NOMO-1 treated with dmso at 0.1 percent for 144 hours (cell line): ENCODE measurements around the gene HLCS.

ENCODE experiments used
- DNase-seq: peaks from one replicate; lab custom pipeline; 2025; ENCODE audit not compliant: unreplicated experiment; lab: John Stamatoyannopoulos, UW

HLCS gene

DNA sequence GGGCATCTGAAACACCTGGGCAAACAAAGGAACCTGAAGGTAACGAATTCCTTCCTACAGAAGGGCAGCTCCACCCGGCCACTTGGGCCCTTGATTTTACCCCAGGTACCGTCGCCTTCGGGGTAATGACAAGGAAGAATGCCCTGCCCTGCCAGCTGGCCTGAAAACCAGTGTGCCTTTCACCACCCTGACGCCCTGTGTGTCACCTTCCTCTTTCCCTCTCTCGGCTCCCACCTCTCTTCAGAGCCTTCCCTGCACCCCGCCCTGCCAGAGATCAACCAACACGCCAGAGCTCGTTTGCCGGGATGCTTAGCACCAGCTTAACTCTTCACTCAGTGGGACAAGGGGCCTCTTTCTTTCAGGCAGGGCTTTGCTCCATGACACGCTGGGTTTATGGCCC, 181.5 kb downstream of the HLCS start:
- DNase-seq: no peak

DNA sequence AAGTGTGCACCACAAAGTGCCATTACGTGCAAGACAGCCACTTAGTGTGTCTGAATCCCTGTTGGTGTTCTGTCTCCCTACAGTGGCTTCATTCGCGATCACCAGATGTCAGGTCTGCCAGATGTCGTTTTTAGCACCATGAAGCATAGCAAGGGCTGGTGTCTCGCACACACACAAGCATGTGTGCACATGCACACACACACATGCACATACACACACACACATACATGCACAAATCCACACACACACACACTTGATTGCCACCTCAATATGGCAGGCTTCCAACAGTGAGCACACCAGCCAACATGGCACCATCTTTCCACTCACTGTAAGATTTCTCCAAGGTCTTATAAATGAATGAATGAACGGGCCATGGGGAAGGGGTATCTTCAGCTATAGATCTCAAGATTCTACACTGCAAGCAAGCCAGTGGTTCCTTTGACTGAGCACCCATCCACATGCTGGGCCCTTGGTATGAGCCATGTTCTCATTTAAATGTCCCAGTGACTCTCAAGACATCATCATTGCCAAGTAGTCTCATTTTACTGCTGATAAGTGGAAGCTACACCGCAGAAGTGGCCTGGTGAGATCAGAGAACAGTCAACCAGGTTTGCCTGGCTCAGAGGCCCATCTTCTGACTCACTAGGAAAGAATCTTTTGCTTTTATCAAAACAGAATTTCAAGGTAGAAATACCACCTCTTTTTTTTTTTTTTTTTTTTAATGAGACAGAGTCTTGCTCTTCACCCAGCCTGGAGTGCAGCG, 182.7 kb downstream of the HLCS start:
- no peak for DNase-seq

DNA sequence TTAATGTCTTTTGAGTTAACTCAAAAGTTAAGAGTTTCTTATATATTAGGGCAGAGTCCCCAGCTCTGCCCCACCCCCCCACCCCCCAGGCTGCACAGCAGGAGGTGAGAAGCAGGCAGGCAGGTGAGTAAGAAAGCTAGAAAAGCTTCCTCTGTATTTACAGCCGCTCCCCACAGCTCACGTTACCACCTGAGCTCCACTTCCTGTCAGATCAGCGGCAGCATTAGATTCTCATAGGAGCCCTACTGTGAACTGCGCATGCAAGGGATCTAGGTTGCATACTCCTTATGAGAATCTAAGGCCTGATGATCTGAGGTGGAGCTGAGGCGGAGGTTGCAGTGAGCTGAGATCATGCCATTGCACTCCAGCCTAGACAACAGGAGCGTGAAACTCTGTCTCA, 185.6 kb downstream of the HLCS start:
- no peak for DNase-seq

DNA sequence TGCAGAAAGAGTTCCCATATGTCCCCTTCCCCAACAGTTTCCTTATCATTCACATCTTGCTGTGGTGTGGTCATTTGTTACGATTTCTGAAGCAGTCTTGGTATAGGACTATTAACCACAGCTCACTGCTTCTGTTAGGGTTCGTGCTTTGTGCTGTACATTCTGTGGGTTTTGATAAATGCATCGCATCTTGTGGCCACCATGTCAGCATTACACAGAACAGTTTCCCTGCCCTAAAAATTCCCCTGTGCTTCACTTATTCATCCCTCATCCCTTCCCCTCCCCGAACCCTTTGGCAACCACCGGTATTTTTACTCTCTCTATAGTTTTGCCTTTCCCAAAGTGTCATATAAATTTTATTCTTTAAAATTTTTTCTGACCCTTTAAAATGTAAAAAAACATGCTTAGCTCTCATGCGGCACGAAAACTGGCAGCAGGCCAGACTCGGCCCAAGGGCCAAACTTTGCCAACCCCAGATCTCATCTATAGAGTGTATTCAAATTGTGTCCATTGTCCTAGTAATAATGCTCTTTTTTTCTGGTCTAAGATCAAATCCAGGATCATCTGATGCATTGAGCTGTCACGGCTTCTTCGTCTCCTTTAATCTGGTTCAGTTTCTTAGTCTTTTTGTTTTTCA, 189.4 kb downstream of the HLCS start:
- no peak for DNase-seq

DNA sequence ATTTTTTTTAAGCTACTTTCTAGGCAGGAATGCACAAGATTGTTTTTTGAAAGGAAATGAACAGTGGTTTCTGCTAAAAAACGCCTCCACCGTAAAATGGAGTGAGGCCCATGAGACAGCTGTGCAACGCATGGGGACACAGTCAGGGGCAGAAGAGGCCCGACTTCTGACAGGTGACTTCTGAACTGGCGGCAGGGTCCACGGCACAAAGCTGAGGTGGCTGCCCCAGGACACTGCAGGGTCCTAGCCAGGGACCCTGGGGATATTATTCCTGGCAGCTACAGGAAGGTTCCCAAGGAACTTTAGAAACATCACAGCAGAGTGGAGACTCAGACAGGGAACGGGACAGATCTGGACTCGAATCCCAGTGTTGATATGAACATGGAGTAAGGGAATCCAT, 192.5 kb downstream of the HLCS start:
- DNase-seq: no peak

DNA sequence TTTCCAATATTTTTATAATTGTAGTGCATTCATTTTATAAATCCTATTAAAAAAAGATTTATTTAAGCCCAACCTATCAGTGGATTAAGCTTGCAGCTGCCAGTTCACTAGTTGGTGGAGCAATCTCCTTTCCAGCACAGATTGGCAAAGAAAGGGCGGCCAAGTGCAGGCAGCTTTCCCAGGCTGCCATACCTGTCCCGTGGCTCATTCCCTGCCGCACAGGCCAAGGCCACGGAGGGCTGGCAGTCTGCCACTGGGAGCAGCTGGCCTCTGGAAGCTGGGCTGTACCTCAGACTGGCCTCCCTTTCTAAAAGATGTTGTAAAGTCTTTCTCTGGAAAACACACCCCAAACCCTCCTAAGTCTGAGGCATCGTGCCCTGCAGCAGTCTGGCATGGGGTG, 193.4 kb downstream of the HLCS start:
- DNase-seq: no peak

DNA sequence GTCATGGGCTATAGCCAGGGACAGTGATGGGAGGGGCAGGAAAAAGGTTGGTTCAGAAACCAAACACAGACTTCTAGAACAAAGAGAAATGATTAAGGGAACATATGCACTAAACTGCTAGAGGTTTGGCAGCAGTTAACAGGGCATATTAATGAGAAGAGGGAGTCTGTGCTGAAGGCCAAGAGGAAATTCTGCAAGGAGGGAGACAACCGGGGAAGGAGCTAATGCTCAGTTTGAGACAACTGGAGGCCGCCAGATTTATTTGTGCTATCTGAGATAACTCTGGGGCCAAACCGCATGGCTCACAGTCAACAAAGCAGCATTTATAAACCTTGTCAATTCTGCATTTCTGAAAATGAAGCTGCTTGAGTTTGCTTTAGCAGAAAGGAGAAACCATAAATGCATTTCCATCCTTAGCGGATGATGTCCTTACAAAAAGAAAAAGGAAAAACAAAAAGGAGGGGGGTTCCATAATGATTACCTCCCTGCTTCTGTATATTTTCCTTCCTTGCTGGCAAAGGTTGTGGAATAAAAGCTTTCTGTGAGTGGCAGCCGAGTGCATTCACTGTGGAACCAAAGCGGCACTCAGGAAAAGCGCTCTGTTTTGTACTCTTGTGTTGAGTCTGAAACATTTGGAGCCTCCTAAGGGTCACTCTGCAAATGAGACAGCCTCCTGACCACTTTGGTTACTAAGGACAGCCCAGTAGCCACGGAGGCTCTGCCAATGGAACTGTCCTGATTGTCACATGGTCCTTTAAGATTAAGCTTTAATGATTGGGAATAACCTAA, 197.2 kb downstream of the HLCS start:
- no peak for DNase-seq

DNA sequence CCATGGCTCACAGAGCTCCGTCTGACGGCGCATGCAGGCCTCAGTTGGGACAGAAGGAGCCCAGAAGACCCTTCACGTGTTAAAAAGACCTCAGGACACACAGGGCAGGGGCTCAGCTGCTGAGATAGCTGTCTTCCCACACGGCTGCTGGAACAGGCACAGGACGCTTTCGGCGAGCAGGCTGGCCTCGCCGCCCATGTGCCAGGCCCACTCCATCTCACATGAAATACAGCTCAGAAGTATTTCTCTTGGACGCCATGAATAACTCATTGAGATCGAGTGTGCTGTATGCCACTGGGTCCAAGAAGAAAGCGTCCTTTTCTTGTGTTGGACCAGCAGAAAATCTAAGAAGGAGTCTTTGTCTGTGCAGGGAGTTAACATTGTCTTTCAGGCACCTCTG, 198.0 kb downstream of the HLCS start:
- no peak for DNase-seq

DNA sequence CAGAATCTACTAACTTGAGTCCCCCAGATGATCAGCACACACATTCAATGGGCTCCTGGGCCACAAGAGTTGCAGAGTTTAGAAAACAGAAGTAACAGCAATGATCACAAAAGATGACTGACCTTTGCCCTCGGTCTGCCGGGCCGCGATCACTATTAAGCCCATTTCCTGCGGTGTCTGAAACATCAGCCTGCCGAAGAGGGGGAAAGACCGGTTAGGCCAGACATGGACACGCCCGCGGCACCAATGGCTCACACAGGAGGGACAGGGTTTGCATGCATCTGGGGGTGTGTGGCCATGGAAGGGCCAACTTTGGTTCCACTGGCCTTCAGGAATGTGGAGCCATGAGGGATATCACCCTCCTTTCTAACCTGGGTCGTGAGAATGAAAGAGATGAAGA, 199.4 kb downstream of the HLCS start:
- DNase-seq: no peak

DNA sequence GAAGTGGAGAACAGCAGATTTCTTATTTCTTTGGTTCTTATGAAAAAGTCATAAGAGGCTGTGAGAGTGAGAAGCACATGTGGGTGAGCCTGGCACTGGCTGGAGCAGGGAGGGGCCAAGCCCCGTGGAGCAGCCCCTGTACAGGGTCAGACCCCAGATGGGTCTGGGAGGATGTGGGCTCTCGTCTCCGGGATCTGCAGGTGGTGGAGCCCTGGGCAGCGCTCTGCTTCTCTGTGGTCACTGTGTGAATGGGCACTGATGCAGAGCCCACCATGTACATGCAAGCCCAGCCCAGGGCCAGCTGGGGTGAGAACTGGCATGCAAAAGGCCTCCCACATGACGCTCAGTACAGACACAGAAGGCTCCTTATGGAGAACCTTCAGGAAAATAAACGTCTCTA, 200.0 kb downstream of the HLCS start:
- DNase-seq: no peak

DNA sequence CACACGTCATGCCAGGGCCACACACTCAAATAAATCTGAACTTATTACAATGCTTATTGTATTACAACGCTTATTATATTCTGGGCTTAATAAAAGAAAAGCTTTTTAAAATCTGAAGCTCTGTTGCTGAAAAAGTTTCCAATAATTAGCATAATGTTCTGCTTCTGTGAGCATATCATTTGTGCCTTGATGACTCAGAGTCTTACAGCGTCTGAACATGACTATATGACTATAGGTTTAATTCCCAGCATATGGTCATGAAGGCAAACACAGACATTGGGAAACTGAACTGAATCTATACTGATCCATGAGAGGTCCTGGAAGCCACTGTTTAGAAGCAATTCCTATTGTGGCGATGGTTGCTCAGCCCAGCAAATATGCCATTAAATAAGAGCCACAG, 201.2 kb downstream of the HLCS start:
- DNase-seq: no peak

DNA sequence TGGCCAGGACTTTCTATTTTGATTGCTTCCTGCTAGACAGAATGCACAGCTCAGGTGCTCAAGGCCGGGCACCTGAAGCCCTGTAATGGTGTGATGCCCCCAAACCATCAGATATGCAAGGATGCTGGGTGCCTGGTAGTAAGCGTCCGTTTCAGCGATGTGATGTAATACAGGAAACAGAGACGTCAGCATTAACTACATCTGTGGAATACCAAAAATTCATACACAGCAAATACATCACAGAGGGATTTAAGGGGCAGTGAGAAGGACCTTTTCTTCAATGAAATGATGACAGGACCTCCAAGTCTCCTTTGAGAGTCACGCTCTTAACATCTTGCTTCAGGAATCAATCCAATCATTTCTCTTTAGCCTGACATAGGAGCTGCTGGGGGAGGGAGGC, 203.2 kb downstream of the HLCS start:
- no peak for DNase-seq

DNA sequence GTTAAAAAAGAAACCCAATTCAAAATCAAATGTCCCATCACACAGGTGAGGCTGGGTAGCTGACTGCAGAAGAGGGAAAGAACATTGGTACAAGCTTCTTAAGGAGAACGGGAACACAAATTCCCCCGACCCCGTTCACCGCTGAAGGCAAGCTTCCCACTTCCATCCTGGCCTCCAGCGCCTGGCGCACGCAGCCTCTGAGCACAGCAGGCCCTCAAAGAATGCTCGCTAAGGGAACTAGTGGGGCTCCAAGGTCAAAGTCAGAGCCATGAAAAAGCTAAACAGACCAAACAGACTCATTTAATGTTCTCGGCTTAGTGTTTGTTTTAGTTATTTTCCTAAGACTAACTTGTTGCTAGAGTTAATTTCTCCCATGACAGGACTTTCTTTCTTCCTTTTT, 203.8 kb downstream of the HLCS start:
- no peak for DNase-seq

DNA sequence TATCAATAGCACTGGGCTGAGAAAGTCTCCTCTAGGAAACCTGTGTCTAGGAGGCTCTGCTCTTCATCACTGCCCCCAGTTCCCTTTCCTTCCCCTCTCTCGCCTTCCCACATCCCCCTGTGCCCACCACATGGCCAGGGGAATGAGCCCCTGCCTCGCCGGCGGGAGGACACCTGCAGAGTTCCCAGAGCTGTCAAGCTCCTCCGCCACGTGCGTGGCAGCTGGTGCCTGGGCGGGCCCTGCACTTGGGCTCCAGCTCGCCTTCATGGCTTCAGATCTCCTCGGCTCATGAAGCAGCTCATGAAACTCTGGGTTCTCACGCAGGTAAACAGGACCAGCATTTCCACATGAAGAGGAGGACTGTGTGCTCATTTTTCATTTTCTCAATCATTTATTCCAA, 204.8 kb downstream of the HLCS start:
- no peak for DNase-seq

DNA sequence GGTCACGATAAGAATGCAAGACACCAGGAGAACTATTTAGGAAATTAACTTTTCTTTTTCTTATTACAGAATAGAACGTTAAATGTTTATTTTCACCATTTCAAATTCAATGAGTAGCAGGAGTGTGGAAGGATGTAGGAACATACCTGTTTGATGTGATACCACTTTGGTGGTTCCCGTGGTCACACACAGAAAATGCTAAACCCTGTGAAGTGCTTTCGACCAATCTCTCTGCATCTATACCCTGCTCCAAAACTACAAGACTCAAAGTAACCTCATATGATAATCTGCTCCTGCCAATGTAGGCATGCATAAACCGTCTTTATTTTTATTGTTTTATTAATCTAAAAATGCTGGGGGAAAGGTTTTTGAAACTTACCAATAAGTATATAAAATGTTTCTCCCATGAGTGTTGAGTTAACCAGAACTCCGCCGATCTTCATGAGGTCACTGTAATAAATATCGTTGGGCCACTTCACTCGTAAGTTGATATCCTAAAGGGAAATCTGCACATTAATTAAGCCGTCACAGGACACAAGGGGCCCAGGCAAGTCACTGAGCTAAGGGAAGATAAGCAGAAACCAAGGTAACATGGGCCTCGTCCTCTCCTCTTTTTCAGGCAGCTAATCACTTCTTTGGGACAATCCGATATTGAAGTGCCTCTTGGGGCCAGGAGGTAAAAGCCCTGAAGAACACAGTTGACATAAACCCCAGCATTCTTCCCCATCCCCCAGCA, 207.0 kb downstream of the HLCS start:
- no peak for DNase-seq

DNA sequence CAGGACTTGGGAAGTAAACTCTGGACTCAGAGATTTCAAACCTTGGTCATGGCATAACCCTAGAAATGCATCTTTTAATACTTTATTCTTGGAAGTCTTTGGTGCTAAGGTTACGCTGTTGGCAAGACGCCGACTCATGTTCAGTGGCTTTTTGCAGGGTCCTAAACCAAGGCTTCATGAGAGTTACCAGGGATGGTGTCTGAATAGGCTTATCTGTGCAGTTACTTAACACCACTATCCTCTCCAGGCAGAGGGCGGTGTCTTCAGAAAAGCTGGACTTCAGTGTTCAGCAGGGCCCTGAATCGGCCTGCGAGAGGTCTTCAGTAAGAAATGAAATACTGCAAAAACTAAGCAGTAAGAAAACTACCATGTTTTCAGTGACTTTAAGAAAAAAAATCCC, 209.3 kb downstream of the HLCS start:
- DNase-seq: no peak

DNA sequence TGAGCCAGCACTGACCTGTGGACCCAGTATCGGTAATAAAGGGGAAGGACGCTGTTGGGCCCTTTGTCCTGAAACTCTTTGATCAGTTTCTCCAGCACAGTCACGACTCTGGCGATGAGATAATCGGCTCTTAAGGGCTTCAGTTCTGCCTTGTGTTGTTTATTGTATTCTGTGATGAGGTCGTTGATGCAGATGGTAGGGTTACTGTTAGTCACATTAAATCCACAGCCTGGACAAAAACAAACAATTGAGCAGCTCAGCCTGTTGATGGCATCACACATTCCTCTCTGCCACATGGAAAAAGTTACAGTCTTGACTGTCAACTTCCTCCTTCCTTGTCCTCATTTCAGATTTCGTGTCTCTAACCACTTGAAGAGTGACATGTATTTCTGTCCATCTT, 209.9 kb downstream of the HLCS start:
- no peak for DNase-seq

DNA sequence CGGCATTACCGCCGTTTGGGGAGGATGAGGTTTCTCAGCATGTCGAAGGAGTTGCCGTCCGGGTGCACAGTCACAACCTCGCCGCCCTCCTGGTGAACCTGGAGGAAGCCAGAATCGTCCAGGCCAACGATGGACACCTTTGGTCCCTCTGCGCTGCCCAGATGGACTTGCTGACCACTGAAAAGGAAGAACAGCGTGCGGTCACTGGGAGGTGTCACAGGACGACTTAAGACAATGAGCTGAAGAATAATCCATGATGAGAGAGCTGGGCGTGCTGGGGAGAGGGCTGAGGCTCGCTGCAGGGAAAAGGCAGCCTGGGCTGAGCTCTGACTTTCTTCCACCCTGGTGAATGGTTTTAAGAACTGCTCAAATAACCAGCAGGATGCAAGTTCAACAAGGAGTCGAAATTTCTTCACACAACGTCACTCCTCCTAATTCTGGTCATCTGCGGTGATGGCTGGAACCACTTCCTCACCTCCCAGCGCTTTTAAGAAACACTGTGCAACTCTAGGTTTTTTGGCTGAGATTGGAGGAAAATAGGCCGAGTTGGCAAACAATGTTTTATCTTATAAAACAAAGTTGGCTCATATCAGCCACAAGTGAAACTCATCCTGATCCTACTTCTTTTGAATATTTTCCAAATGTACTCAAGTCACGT, 212.1 kb downstream of the HLCS start:
- no peak for DNase-seq

DNA sequence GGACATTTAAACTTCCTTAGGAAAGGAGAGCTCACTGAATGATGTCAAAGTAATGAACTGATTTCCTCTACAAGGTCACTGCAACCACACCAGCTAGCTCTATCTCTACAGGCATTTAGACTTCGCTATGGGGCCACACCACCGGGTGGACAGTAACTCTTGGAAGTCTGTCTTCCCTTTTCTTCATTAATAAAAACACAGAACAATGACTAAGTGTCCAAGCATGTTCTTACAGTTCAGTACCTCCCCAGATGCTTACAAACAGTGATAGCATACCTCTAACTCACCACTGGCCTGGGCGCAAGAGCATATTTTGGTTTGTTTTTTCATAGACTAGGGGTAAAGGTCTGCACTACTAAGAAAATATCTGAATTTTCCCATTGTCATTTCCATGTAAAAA, 212.9 kb downstream of the HLCS start:
- DNase-seq: no peak

DNA sequence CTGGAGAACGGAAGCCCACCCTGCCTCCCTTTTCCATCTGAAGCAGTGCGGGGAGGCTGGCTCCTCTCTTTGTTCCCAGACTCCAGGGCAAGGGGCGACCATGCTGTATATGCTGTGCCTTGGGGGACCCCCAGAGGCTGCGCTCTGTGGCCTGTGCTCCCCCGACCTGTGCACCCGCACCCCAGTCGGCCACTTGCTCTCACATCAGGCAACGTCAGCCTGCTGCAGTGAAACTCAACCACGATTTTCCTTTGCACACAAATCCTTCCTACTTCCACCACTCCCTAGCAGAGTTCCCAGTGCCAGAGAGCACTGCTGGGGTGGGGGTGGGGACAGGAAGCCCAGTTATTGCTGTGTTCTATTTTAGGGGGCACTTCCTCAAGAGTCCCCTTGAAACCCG, 215.1 kb downstream of the HLCS start:
- no peak for DNase-seq

DNA sequence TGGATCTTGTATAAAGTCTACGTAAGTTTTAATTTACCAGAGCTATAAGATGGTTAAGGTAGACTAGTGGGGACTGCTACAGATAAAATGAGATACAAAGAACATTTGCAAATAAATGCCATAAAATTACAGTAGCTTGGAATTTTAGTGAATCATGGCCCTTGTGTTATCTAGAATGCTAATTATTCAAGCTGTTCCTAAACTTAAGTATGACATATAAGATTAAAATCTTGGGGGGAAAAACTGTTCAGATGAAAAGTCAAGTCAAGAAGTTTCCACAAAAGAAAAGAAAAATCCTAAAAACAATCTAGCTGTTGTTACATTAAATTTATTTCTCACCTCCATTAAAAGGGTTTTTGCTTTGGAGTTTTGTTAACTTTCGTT, 215.9 kb downstream of the HLCS start:
- DNase-seq: no peak
